ENCODE data around the gene SLFN13.
A peak's percentile ranks its signal among the peaks of the same experiment; 100 is the strongest.
"Not testable (repeated sequence)": the region's sequence is repeated elsewhere in the genome, so short reads cannot be mapped to it uniquely, and the experiment has no call there.

SLFN13 gene

DNA sequence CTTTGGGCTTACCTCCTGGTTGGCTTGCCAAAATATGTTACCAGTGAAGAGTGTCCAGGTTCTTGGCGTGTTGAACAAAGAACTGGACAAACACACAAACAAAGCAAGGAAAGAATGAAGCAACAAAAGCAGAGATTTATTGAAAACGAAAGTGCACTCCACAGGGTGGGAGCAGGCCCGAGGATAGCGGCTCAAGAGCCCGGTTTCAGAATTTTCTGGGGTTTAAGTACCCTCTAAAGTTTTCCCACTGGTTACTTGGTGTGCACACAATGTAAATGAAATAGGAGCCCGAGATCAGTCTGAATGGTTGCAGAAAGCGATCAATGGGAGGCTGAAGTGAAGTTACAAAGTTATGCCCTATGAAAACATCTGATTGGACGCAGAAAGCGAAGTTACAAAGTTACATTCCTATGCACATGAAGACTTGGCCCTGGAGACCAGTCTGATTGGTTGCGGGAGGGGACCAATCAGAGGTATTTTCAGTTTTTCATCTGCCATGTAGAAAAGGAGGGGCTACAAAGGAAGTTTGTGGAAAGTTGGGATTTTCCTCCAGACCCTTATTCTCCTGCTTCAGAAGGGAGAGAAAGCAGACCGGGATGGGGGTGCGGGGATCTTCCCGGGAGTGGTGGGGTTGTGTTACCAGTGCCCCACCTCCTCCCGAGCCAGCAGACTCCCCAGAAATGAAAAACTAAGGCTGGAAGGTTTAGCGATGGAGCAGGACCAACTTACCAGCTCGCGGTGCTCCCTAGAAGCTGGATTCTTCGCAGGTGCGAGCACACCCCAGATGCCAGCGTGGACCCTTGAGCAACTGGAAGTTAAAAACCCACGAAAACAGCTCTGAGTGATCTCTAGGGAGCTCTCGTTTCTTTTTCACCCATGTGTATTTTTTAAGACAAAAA lies 16.1 kb downstream of the SLFN13 start, which contains the start of gene SLFN12:
Gene SLFN12 (minus strand): TSS at position 325 of the 899 bp plus-strand sequence. CDS start 9,472 bp downstream, outside the sequence.
- DNase-seq: peak; percentile 76

DNA sequence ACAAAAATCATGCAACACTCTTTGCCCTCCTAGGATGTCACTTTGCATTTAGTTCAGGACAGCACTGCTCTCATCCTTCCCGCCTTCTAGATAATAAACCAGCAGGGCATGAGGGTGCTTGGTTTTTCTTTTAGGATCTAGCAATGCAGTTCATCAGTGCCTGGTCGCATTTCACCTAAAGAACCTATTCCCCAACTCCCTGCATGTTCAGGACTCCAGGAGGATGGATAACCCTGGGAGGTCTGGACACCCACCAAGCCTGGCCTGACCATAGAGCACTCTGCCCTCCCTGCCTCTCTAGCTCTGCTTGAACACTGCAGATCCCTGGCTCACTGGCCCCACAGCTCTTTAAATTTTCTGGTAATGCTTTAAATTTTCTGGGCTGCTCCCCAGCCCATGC lies 18.9 kb downstream of the SLFN13 start:
- no peak for DNase-seq

DNA sequence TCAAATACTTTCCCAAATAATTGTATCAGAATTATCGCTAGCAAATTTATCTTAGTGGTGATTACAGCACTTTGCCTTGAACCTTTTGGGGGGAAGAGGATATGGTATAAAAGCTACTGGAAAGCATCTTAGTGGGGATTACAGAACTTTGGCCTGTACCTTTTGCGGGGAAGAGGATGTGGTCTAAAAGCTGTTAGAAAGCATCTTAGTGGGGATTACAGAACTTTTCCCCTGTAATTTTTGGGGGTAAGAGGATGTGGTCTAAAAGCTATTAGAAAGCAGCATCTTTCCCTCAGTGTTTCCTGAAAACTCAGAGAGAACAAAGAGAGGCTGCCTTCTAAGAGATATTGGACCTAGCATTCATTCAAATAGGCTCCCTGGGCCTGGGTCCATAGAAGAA lies 20.3 kb downstream of the SLFN13 start:
- no peak for DNase-seq

DNA sequence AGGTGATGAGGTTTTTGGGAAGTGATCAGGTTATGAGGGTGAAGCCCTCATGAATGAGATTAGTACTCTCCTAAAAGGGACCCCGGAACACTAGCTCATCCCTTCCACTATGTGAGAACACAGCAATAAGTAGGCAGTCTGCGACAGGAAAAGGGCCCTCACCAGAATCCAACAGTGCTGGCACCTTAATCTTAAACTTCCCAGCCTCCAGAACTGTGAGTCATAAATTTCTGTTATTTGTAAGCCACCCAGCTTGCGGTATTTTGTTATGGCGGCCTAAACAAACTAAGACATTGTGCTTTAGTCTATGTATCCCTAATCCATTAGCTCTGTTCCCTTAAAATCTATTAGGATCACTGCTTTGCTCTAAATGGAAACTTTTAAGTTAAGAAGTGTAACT lies 24.8 kb downstream of the SLFN13 start:
- DNase-seq: no peak

DNA sequence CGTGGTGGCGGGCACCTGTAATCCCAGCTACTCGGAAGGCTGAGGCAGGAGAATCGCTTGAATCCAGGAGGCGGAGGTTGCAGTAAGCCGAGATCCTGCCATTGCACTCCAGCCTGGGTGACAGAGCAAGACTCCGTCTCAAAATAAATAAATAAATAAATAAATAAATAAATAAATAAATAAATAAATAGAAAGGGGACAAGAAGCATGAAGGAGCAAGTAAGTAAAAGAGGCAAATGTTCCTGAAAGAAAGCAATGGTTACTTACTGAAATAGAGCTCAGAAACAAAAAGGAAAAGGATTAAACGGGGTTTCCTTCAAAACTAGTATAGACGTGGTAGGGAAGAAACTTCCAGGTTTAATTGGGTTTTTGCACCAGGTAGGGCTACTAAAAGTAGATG lies 27.5 kb downstream of the SLFN13 start:
- not testable (repeated sequence) for DNase-seq

DNA sequence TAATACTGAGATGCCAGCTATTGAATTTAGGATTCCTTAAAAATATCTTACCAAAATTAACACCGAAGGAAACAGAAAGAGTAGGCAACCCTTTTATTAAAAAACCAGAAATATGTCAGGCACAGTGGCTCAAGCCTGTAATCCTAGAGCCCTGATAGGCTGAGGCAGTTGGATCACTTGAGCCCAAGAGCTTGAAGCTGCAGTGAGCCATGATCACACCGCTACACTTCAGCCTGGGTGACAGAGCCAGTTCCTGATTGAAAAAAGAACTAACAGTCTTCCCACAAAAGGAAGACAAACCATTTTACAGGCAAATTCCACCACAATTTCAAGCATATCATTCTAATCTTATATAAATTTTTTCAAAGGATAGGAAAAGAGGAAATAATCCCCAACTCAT lies 31.9 kb downstream of the SLFN13 start:
- no peak for DNase-seq

DNA sequence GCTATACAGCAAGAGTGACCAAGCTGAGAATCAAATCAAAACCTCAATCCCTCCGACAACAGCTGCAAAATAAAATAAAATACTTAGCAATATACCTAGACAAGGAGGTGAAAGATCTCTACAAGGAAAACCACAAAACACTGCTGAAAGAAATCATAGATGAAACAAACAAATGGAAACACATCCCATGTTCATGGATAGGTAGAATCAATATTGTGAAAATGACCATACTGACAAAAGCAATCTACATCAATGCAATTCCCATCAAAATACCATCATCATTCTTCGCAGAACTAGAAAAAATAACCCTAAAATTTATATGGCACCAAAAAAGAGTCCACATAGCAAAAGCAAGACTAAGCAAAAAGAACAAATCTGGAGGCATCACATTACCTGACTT lies 33.9 kb downstream of the SLFN13 start:
- not testable (repeated sequence) for DNase-seq

DNA sequence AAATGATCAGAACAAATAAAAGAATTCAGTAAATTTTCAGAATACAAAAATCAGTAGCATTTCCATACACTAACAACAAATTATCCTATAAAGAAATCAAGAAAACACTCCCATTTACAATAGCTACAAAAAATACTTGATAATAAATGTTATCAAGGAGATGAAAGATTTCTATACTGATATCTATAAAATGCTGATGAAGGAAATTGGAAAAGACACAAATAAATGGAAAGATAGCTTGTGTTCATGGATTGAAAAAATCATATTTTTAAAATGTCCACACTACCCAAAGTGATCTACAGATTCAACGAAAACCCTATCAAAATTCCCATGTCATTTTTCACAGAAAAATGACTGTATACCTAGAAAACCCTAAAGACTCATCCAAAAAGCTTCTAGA lies 34.3 kb downstream of the SLFN13 start:
- no peak for DNase-seq

DNA sequence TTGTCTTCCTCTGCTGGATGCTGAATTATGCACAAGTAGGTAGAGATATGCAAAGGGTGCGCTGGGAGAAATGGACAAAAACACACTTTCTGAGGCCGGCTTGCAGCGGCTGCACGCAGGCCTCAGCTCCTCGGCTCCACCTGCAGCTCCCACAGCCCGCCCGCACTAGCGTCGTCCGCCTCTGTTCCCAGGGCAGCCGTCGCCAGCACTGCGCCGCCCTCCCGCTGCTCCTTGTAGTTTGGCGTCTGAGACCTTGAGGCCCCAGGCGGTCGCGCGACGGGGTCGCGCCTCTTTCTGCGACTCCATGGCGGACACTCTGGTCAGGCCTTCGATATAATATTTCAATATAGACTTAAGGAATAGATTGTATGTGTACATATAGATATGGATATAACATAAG lies 41.0 kb downstream of the SLFN13 start:
- DNase-seq: no peak

DNA sequence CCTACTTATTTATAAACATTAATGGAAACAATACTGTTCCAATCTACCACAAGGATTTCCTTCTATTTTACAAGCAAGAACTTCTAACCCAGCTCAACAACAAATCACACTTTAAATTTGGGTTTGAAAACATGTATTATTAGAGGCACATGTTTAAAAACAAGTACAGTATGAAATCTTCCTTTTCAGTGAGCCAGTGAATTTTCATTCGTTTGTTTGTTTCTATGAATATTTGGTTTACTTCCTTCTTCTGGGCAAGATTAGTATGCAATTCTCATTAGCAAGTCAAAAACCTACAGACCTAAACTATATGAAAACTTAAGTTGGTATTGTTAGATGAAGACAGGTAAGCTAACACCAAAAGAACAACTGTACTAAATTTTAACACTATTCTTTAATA lies 42.0 kb downstream of the SLFN13 start:
- DNase-seq: no peak

DNA sequence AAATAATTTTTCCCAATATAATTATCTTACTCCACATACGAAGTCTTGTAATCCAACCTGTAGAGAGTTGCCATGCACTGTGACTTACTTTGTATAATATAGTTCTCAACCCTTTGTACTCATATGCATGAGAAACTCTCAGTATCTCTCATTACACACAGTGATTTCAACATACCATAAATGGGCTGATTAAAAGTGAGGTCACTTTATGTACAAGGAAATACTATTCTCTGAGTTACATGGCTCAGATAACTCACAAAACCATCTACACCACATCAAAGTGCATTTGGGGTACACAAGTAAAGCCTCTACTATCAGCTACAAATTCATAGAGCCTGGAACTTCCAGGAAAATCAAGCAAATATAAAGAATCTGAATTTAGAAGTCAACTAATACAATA lies 44.2 kb downstream of the SLFN13 start:
- no peak for DNase-seq

DNA sequence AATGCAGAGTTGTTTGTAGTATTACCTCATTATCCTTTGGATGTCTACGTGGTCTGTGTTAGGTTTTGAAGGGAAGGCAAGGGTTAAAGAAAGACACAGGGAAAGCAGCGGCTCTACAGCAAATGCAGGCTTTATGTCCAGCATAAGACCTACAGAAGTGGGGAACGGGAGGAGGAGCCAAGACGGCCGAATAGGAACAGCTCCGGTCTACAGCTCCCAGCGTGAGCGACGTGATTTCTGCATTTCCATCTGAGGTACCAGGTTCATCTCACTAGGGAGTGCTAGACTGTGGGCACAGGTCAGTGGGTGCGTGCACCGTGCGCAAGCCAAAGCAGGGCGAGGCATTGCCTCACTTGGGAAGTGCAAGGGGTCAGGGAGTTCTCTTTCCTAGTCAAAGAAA lies 54.8 kb downstream of the SLFN13 start:
- DNase-seq: not testable (repeated sequence)

DNA sequence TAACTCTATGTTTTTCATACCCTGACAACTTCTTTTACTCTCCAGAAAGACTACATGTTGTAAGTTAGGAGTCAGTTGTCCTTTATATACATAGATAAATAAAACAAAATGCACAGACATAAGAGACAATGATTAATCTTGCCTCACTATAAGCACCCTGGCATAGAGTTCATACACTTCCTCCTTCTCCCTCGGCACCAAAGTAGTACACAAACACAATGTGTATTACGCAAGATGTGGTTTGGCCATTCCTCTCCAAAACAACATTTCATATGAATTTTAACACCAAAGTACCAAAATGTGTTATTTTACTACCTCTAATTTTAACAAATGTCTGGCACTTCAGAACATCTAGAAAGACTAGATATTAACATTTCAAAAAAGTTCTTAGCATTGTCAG lies 57.9 kb downstream of the SLFN13 start:
- DNase-seq: no peak

DNA sequence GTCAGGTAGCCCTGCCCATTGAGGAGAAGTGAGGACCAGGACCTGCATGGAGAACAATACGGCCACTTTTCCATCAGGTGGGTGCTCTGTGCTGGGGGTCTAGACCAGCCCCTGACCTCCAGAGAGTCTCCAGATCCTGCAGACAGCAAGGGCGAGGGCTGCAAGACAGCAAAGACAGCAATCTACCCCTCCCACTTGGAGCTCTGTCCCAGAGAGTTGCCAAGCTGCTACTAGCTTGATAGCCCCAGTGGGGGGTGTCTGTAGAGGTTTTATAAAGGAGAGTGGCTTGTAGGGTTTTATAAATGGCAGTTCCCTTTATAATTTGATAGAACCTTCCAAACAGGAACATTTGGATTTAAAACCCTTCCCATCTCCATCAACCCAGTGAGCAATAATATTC lies 58.4 kb downstream of the SLFN13 start:
- DNase-seq: no peak

DNA sequence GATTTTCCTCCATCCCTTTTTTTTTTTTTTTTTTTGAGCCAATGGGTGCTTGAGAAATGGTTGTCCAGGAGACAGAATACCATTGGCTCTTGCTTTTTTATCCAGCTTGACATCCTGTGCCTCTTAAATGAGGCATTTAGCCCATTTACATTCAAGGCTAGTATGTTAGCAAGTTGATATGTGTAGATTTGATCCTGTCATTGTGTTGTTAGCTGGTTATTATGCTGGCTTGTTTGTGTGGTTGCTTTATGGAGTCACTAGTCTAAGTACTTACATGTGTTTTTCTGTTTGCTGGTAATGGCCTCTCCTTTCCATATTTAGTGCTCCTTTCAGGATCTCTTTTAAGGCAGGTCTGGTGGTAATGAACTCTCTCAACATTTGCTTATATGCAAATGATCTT lies 61.1 kb downstream of the SLFN13 start:
- DNase-seq: no peak
